Fibroblast of lung (primary cell): ENCODE results near the gene KCNH2.
"Not testable (repeated sequence)": the region's sequence is repeated elsewhere in the genome, so short reads cannot be mapped to it uniquely, and the experiment has no call there.

Source experiments
- CTCF ChIP-seq, 2 donors: IDR thresholded peaks in 1 of 2; conservative IDR thresholded peaks in 1 of 2; 1 replicate in 1 of 2; 2 replicates in 1 of 2; pipeline ENCODE4 v1.5.1; 2011 to 2012; ENCODE audit warnings: low read length in 2 of 2, control low read depth in 1 of 2, inconsistent platforms in 1 of 2, low read depth in 1 of 2, mild to moderate bottlenecking in 1 of 2
- EZH2 ChIP-seq: IDR thresholded peaks from 2 replicates; pipeline ENCODE4 v1.5.1; 2012; ENCODE audit warnings: low read length, control low read depth, mild to moderate bottlenecking; ENCODE audit errors: missing control alignments

- TF ChIP-seq CTCF (conservative IDR thresholded peaks at IDR 0.05 in 1 of 2, IDR thresholded peaks at IDR 0.05 in 1 of 2; ENCODE audit: low read depth in 1 of 2, low read length in 2 of 2); EZH2: not testable (repeated sequence)
Measured at GRCh38 chr7:151027728-151028130, 49.6 kb upstream of the KCNH2 start.
